GM18517 (cell line): ENCODE data around the gene FBXO31.
"Not testable (repeated sequence)": the region's sequence is repeated elsewhere in the genome, so short reads cannot be mapped to it uniquely, and the experiment has no call there.

Source experiments
- ATAC-seq: cut with Tn5 transposase; IDR thresholded peaks from one replicate; pipeline ENCODE4 v1.9.1; 2021; ENCODE audit warnings: mild to moderate bottlenecking, moderate library complexity; ENCODE audit not compliant: unreplicated experiment

The FBXO31 gene

DNA sequence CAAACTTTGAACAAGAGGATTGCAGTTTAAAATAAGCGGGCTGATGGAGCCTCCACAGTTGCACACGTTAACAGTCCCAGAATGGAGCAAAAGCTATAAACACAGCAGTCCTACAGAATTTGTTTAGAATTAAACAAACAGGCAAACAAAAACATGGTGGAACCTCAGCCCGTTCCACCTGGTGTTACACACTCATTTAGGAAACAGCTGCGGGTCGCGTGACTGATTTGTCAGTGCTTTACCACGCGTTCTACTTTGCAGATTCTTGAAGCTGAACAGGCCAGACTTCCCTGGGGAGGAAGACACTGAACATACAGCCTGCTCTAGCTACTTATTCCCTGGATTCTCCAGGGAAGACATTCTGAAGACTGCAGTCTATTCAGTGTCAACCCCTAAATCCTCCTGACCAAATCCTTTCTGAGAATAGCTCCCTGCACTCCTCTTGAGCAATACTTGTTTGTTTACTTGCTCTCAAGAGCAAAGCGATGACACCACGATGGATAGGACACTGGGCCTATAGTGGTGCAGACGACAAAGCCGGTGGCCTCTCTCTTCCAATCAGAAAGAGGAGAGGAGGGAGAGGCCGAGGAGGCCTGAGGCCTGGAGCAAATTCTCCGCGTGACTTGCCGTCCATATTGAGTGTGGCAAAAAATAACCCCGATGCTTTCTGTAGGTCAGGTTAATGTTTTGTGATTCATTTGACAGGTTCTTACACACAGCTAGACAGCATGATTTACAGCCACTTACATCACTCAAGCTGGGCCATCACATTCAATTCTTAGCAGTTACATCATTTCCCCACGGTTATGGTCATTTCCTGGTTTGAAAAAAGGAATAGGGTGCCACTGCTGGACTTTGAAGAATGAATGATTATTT, 4.6 kb upstream of the FBXO31 start:
- peak; percentile 62 for ATAC-seq

DNA sequence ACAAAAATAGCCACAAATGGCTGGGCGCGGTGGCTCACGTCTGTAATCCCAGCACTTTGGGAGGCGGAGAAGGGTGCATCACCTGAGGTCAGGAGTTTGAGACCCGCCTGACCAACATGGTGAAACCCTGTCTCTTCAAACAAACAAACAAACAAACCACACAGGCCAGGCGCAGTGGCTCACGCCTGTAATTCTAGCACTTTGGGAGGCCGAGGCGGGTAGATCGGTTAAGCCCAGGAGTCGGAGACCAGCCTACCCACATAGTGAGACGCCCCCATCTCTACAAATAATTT, 1.2 kb upstream of the FBXO31 start:
- not testable (repeated sequence) for ATAC-seq

DNA sequence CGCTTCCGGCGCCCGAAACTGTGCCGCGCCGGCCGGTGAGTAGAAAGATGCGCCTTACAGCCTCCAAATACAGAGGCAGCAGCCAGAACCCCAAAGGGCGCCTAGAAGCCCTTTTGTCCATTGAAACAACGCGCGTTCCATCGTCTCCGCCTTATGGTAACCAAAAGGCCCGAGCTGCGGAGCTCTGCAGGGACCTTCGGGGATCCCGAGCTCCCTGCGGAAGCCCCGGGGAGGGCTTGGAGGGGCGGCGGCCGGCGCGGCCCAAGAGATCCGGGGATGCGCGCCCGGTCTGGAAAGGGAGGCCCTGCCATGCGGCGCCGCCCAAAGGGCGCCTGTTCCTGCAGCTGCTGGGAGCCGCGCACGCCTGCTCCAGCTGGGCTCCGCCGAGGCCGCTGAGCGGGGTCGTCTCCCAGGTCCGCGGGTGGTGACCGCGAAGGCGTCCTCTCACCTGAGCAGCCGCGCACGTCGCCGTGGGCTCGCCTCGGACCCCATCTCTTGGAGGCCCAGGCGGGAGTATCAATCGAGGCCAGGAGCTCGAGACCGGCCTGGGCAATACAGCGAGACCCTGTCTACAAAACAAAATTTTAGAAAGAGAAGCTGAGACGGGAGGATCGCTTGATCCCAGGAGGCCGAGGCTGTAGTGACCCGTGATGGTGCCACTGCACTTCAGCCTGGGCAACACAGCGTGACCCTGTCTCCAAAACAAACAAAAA, 742 bp upstream of the FBXO31 start:
- peak; percentile 41 for ATAC-seq

DNA sequence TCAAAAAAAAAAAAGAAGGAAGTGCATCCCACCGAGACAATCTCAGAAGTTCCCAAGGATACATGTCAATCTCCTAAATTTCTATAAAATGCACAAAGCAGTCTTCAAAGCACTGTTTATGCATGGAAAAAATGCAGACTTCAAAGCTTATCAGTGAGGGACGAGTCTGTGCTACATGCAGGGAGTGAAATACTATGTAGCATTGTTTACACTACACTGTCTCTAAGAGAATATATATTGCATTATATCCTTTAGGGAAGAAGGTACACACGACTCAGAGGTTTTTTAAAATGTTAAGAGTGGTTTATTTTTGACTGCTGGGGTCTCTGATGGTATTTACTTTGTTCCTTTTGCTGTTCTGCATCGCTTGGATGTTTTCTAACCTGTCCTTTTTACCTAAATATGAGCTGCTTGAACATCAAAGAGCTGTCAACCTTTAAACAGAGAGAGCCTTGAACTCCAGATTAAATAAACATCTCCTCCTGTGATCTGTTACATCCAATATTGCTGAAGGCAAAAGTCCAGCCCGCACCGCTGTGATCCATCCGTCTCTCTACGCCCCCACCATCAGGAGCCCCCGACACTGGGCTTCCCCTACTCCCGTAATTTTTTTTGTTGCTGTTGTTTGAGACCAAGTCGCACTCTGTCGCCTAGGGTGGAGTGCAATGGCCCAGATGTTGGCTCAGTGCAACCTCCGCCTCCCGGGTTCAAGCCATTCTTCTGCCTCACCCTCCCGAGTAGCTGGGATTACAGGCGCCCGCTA, 1.4 kb downstream of the FBXO31 start:
- no peak for ATAC-seq

DNA sequence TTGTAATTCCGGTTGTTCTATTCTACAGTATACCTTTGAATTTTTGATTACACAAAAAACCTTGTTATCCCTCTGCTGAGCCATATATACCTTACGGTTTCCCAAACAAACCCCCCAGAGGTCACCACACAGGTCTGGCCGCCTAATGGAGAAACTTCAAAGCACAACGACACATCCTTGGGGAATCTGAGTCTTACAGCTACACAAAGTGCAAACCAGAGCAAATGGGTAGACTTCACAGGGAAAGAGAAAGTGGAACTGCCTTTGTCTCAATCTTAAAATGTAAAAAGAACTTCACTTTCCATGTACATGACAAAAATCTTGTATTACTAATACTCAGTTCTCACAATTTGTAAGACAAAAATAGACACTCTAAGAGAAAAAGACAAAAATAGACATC, 2.7 kb downstream of the FBXO31 start:
- no peak for ATAC-seq

DNA sequence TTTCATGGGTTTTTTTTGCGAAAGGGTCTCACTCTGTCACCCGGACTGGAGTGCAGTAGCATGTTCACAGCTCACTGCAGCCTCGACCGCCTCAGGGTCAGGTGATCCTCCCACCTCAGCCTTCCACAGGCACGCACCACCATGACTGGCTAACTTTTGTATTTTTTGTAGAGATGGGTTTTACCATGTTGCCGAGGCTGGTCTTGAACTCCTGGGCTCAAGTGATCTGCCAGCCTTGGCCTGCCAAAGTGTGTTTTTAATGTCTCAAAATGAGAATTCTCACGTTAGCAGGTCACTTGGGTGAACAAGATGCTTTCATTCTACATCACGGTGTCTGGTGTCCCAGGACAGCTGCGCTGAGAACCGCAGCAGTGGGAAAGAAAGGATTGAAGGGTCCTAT, 3.2 kb downstream of the FBXO31 start:
- no peak for ATAC-seq

DNA sequence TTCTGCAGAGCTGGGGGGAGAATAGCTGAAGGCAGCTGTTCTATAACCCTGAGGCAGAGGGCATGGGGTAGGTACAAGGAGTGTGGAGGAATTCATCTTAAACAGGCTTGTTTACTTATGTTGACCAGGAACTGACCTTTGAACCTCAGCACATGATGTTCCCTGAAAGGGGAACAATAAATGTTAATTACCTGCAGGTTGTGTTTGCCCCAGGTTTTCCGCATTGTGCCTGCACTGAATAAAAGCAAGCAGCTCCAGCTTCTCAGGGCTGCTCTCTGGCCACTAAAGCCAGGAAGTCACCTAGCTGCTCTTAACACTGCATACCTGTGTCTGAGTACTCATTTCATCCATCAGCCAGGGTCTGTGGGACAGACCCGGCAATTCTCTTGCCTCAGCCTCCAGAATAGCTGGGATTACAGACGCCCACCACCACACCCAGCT, 4.2 kb downstream of the FBXO31 start:
- ATAC-seq: not testable (repeated sequence)

DNA sequence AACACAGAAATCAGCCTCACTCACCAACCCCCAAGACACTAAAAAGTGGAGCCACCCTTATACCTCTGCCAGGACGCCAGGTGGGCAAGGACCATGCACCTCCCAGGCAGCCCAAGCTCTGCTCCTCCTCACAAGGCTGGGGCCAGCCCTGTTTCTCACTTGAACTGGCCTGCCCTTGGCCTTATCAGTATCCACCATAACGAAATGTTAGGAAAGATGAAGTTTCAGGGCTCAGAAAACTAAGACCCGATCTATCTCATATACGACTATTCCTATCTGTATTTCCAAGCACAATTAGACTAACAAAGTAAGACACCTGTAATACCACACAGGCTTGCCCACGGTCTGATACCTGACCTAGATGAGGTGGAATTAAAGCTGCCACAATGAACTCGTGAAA, 6.9 kb downstream of the FBXO31 start:
- ATAC-seq: no peak

DNA sequence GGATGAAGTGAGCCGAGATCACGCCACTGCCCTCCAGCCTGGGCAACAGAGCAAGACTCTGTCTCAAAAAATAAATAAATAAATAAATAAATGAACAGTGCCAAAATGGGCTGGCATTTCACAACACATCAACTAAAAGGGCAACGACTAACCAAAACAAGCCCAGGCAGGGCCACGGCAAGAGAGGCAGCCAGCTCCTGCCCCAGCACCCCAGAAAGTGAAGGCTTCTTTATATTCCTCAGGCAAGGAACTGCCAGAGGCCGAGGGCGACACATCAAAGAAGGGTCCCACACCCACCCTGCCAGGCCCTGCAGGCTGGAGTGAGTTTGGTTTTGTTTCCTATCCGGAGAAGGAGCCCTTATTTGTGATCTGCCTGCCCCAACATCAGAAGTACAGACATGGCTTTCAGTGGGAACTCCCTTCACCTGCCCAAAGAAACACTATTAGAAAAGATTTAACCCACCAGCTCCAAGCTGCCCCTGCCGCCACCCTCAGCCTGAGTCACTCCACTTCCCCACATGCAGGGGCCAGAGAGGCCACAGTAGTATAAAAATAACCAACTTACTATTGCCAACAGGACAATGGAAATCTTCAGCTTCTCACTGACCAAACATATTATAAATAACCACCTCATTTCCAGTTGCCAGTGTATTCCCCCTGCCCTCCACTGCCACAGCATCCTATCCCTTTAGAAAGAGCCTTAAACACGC, 8.0 kb downstream of the FBXO31 start:
- no peak for ATAC-seq

DNA sequence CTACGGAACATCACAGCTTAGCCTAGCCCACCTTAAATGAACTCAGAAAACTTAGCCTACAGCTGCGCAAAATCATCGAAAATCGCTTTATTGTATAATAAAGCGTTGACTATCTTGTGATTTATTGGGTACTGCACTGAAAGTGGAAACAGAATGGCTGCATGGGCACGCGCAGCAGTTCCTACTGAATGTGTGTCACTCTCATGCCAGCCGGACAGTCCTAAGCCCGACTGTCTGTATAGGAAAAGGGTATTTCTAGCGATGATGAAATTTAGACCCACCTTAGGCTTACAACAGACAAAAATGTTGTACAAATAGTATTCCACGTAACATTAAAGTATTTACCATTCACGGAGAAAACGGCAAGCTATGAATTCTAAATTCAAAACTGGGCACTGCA, 9.3 kb downstream of the FBXO31 start:
- ATAC-seq: no peak

DNA sequence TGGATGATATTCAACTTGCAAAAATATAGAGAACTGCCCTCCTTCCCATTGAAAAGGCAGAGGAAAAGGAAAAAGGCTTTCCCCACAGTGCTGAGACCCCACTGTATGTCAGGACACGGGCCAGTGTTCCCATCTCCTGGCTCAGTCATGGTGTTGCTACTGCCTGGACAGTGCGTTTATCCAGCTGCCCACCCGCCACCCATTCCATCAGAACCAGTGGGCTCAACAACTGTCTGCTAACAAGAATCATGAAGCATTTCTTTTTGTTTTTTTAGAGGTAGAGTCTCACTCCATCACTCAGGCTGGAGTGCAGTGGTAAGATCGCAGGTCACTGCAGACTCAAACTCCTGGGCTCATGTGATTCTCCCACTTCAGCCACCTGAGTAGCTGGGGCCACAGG, 11.3 kb downstream of the FBXO31 start:
- ATAC-seq: no peak

DNA sequence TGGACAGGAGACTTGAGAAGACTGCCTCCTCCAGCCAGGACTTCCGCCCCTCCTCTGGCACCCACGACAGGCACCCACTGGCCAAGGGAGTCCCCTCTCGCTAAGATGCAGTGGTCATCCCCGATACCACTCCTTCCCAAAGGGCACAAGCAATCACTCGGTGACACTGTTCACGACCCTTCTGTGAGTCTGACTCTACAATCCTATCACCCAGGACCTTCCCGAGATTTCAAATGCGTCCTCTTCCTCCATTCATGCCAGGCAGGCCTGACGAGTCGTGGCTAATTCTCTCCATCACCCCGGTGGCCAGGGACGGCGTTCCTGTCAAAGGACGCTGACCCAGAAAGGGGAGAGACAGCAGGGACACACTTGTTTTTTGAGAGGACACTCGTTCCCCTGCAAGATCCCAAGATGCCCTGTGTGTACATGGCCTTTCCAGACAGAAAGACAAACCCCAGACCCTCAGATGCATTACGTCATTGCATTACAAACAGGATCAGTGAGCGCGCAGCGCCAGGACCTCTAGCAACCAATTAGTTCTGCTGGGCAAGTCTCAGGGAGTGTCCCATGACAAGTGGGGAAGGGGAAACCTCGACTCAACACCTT, 12.2 kb downstream of the FBXO31 start:
- ATAC-seq: no peak

DNA sequence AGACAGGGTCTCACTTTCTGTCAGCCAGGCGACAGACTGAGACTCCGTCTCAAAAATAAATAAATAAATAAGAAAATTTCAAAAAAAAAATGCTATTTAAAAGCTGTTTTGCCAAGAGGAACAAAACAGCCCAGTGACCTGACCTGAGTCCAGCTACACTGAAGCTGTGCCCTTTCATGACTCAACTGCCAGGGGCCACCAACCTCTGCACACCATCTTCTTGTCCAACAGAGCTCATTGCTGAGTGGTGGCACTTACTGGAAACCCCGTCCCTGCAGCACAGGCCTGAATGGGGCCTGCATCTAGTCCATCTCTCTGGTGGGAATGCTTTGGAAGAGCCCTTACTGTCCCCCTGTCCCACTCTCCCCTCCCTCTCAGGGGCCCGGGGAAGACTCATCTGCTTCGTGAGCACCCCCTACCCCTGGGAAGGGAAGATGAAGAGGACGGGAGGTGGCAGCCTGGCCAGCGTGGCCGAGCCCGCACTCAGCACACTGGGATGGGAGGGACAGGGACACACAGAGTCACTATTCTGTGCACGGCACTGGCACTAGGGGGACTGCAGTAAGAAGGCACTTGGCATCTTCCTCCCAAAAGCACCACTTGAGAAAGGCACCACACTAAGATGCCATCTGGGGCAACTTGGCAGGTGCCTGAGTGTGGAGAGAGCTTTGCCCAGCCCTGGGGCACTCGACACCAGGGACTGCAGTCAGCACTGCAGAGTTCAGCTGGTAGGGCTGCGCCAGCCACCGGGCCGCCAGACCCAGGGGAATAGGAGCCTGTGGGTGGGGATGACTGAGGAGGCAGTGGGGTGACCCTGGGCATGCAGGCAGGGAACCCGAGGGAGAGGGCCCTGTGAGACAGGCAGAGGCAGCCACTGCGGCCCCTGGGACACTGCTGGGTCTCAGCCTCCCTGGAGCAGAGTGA, 13.5 kb downstream of the FBXO31 start:
- no peak for ATAC-seq

DNA sequence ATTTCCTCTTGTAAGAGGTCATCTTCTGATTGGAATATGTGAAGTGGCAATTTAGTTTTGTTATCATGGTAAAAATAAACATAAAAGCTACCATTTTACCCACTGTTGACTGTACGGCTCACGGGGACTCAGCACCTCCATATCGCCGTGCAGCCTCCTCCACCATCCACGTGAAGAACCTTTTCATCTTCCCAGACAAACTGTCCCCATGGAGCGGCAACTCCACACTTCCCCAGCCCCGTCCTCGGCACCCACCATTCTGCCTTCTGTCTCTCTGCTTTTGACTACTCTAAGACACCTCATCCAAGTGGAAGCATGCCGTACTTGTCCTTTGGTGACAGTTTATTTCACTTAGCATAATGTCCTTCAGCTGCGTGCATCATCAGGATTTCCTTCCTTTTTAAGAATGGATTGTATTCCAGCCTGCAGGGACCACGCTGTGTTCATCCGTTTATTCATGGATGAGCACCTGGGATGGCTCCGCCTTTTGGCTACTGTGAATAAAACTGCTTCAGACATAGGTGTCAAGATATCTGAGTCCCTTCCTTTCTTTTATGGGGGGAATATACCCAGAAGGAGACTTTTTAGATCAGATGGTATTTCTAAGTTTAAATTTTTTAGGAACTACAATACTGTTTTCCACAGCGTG, 14.3 kb downstream of the FBXO31 start:
- no peak for ATAC-seq

DNA sequence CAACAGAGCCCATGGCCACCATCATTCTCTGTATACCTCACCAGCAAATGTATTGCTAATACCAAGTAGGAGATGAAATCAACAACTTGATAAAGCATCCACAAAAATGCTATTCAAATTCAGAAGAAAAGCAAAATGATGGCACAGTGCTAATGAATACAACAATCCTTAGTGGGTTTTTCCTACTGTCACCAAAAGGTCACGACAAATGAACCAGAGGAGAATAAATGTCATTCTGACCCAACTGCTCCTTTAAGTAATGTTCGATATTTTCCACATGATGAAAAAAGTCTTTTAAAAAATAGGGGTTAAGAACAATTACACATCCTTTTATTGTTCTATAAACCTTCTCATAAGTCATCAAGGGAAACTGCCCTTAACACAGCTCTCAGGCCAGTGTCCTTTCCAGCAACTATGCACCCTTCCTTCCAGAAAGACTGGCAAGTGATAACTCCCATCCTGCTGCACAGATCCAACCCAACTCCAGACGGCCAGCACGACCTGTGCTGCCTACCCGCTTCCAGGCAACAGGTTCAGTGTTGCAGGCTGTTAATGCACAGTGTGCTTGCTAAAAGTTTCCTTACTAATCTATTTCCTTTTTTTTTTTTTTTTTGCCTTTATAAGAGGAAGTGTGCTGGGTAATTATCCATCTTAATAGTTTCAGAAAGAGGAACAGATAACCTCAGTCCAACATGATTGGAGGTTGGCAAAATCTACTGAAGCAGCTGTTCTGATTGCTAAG, 15.4 kb downstream of the FBXO31 start:
- ATAC-seq: no peak

DNA sequence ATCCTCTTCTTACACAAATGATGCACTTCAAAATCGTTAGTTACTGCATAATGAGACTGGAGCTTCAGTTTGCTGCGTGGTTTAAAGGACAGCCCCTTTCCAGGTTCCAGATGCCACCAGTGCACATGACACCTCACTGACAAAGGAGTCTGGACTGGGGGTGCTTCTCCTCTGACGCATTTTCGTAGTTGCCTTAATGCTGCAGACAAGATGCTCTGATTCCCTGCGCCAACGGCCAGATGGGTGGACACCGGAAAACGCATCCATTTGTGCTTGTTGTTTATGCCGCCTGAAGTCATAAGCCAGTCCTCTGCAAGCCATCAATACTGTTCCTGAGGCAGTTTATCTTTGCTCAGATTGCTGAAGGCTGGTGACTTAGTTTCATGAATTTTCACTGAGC, 16.0 kb downstream of the FBXO31 start:
- ATAC-seq: no peak

DNA sequence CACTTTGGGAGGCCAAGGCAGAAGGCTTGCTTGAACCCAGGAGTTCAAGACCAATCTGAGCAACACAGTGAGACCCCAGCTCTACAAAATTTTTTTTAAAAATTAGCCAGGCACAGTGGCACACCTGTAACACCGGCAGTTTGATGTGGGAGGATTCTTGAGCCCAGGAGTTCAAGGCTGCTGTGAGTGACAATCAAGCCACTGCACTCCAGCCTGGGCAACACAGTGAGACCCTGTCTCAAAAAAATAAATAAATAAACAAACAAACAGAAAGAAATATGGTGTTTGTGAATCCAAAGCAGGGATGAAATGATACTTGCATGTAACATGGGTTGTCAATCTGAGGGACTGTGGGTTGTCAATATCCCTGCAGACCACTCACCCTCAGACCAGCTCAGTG, 16.6 kb downstream of the FBXO31 start:
- no peak for ATAC-seq

DNA sequence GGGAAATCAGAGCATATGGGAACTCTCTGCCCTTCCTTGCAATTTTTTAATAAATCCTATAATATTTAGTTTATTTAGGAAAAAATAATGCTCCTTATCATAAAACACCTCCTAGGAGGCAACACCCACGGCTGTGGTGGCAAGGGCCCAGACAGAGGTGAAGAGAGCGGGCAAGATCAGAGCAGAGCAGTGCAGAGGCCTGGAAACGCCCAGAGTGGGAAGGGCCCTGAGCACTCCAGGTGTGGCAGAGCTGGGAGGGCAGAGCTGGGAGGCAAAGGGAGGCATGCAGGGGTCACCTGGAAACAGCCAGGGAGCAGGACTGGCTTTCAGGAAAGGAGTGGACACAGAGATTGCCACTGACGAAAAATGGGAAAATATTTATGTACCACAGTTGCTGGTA, 17.3 kb downstream of the FBXO31 start:
- no peak for ATAC-seq
